ENCODE data around the gene MAP3K5. TPM values are rescaled to one million over a fixed set of nuclear protein-coding genes. Genes with fewer than 3 reads are reported as not detected.
"Not testable (repeated sequence)": the region's sequence is repeated elsewhere in the genome, so short reads cannot be mapped to it uniquely, and the experiment has no call there.

The MAP3K5 gene
- total RNA-seq, 2 donors from 2014 or later, result 8.7 to 9.0 TPM

DNA sequence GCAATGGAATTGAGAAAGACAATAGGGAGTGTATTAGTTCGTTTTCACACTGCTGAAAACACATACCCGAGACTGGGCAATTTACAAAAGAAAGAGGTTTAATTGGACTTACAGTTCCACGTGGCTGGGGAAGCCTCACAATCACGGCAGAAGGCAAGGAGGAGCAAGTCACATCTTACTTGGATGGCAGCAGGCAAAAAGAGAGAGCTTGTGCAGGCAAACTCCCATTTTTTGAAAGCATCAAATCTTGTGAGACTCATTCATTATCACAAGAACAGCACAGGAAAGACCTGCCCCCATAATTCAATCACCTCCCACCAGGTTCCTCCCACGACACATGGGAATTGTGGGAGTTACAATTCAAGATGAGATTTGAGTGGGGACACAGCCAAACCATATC is 208.0 kb downstream of the MAP3K5 start:
- DNase-seq (ENCODE audit: low spot score in 2 of 2); H3K9me3 Mint-ChIP-seq; ATAC-seq: not testable (repeated sequence)
- peak overlapping the region in 1 of 2 donors; percentile 4 for H3K27ac Mint-ChIP-seq
- peaks cover 8 to 21% of the 10 kb centered on the region in 2 donors for H3K36me3 Mint-ChIP-seq

DNA sequence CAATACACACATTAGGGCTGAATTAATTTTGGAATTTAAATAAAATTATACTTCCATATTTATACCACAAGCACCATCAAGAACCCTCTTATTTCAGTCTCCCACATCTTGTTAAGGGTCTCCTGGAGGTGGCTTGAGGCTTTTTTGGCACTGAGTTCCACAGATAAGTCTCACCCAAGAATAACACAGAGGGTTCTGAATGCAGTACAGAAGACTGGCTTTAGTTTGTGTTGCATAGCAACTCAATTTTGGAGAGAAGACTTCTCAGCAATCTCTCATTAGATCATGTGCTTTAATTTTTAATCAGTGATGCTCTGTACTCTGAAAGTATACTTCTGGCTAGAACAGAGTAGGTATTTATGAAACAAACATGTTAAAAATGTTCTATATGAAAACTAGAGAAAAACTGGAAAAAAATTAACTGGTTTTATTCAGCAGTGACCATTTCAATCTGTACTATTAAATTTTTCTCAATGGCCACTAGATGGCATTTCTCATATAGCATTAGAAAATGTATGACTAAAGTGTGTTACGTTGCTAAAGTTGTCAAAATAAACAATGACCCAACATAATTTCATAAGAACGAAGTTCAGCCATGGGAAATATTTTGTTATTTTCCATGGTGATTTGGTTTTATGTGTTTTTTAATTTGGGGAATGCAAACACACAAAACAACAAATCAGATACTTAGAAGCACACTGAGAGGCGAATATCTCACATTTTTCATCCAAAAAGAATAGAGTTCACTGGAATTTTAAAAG is 209.4 kb downstream of the MAP3K5 start:
- Mint-ChIP-seq H3K27ac (peak overlapping the region in 1 of 2 donors; percentile 63), H3K36me3 (peaks cover 0 to 22% of the 10 kb centered on the region in 2 donors), H3K9me3 (no peaks in the 10 kb centered on the region)
- ATAC-seq (no peak), DNase-seq (ENCODE audit: low spot score in 2 of 2) (no peak)

DNA sequence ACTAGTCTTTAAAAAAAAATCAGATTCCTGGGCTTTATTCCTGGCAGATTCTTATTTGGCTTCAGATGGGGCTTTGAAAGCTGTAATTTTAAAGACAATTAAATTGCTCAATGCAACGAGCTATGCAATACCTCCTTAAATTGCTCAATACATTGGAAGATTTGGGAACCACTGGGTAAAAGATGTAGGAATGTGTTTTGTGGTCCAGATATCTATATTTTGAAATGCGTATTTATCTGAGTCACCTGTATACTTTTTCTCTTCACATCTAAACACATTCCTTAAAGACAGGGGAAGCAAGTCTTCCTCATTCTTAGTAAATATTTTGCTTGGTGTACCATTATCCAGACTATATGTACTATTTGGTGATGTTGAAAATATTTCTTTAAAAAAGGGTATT is 212.5 kb downstream of the MAP3K5 start:
- no peak overlapping the region for H3K27ac Mint-ChIP-seq
- no peaks in the 10 kb centered on the region for H3K9me3 Mint-ChIP-seq
- DNase-seq (ENCODE audit: low spot score in 2 of 2) (no peak), ATAC-seq (no peak)
- peaks cover 0 to 30% of the 10 kb centered on the region in 2 donors for H3K36me3 Mint-ChIP-seq

GRCh38 chr6:136576821-136577220 is 215.5 kb downstream of the MAP3K5 start:
- ATAC-seq, result no peak
- Mint-ChIP-seq H3K36me3 (peaks cover 16 to 29% of the 10 kb centered on the region in 2 donors), H3K9me3 (peaks cover 2 to 11% of the 10 kb centered on the region in 2 donors)

DNA sequence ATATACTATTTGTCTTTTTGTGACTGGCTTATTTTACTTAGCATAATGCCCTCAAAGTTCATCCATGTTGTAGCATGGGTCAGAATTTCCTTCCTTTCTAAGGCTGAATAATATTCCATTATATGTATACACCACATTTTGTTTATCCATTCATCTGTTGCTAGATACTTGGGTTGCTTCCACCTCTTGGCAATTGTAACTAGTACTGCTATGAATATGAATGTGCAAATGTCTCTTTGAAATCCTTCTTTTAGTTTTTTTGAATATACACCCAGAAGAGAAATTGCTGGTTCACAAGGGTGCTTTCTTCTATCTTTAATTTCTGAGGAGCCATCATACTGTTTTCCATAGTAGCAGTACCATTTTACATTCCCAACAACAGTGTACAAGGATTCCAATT is 220.8 kb downstream of the MAP3K5 start:
- DNase-seq (ENCODE audit: low spot score in 2 of 2) (no peak), ATAC-seq (no peak)
- Mint-ChIP-seq H3K36me3 (peaks cover 23 to 31% of the 10 kb centered on the region in 2 donors), H3K27ac (no peak overlapping the region), H3K9me3 (peaks cover 11 to 22% of the 10 kb centered on the region in 2 donors)

More at GRCh38 chr6:136576821-136577220, 215.5 kb downstream of the MAP3K5 start:
- no peak overlapping the region for H3K27ac Mint-ChIP-seq
- DNase-seq (ENCODE audit: low spot score in 2 of 2), result no peak

- Mint-ChIP-seq H3K36me3 (peaks cover 24 to 31% of the 10 kb centered on the region in 2 donors), H3K27ac (peak overlapping the region in 1 of 2 donors; percentile 26), H3K9me3 (peaks cover 11 to 22% of the 10 kb centered on the region in 2 donors)
- DNase-seq (ENCODE audit: low spot score in 2 of 2) (no peak), ATAC-seq (no peak)
Observed at GRCh38 chr6:136571065-136571464, 221.2 kb downstream of the MAP3K5 start.

DNA sequence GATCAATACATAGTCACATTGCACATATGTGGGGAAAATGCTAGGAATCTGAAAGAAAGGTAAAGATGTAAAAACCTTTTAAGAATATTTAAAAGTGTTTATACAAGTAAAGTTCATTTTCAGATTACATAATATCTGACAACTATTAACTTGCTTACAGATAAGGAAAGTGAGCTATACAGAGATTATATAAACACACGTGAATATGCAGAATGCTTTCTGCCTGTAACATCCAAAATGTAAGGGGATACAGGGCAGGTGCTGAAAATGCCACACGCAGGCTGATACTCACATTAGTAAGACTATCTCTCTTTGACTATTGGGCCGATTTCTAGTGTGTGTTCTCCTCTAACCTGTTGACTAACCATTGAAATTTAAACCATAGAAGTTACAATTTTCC is 224.1 kb downstream of the MAP3K5 start:
- DNase-seq (ENCODE audit: low spot score in 2 of 2) (no peak), ATAC-seq (no peak)
- Mint-ChIP-seq H3K9me3 (peaks cover 11 to 18% of the 10 kb centered on the region in 2 donors), H3K27ac (no peak overlapping the region), H3K36me3 (peaks cover 23 to 24% of the 10 kb centered on the region in 2 donors)

DNA sequence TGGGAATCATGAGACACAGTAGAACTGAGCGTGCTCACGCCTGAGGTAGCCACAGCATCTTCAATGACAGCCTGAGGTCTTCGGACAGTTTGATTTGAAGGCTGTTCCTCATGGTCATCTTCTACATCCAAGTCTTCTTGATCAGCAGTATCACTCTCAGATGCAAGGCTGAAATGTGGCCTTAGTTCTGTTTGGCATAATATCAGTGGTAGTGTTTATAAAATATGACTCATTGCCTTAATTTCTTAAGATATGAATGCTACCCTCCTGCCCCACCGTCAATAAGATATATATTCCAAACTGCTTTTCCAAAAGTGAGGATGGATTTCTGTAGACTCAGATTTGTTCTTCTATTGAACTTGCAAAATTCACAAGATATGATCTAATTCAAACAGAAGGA is 224.6 kb downstream of the MAP3K5 start:
- Mint-ChIP-seq H3K36me3 (peaks cover 19 to 23% of the 10 kb centered on the region in 2 donors), H3K9me3 (peaks cover 11 to 14% of the 10 kb centered on the region in 2 donors), H3K27ac (no peak overlapping the region)
- ATAC-seq, result no peak
- DNase-seq (ENCODE audit: low spot score in 2 of 2), result no peak

- ATAC-seq (no peak), DNase-seq (ENCODE audit: low spot score in 2 of 2) (no peak)
- Mint-ChIP-seq H3K9me3 (peaks cover 10 to 11% of the 10 kb centered on the region in 2 donors), H3K36me3 (peaks cover 15 to 21% of the 10 kb centered on the region in 2 donors), H3K27ac (no peak overlapping the region)
Observed at GRCh38 chr6:136566851-136567250, 225.4 kb downstream of the MAP3K5 start.

DNA sequence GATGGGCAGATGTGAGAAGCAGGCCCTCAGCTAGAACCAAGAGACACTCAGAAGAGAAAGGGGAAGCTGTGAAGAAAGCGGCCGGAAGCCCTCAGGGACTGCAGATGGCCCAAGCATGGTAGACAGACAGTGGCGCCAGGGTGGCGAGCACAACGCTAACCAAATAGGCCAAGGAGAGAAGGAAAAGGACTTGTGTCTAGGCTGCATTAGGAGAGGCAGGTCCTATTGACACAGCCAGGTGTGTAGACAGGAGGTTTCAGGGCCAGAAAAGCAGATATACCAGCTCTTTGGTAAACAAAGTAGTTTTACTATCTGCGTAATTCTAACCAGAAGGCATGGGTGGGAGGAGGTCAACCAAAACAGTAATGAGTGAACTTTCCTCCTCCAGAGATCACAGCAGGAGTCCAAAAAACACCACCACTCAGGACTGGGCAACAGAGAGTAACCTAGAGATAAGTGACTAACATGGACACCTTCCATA is 226.2 kb downstream of the MAP3K5 start:
- no peak for ATAC-seq
- Mint-ChIP-seq H3K9me3 (peaks cover 3% of the 10 kb centered on the region in 2 donors), H3K36me3 (peaks cover 7 to 19% of the 10 kb centered on the region in 2 donors), H3K27ac (peak overlapping the region in 1 of 2 donors; percentile 18)
- DNase-seq (ENCODE audit: low spot score in 2 of 2), result no peak

- peaks cover 0 to 12% of the 10 kb centered on the region in 2 donors for H3K36me3 Mint-ChIP-seq
- DNase-seq (ENCODE audit: low spot score in 2 of 2) (no peak), ATAC-seq (no peak)
- H3K9me3 Mint-ChIP-seq, result no peaks in the 10 kb centered on the region
- no peak overlapping the region for H3K27ac Mint-ChIP-seq
Observed at GRCh38 chr6:136564180-136564579, 228.1 kb downstream of the MAP3K5 start.

DNA sequence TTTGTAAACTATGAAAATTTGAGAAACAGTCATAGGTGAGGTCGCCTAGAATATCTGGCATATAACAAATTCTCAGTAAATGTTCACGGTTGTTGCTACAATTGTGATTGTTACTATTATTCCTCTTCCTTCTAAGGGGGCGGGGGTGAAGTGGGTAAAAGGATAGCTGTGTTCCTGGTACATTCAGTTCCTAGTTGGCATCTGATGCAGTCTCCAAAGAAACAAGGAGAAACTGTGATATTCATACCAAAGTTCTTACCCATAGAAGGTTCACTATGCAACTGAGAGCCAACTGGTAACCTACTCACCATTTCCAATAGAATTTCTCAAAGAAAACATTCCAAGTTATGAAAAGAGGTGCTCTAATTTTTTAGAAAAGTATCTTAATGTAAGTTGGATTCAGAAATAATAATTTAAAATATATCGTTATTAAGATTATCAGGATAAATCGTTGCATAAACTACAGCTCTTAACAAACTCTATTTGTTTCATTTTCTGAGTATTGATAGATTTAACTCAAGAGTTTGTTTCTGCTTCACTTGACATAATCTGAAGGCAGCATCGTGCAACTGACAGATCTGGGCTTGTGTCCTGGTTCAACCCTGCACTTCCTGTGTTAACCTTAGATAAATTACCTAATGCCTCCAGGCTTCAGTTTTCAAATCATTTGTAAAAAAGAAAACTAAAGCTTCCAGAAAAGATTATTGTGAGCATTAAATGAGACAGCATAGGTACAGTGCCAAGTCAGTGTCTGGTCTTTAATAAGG is 228.7 kb downstream of the MAP3K5 start:
- DNase-seq (ENCODE audit: low spot score in 2 of 2), result no peak
- Mint-ChIP-seq H3K9me3 (no peaks in the 10 kb centered on the region), H3K27ac (no peak overlapping the region), H3K36me3 (peaks cover 0 to 12% of the 10 kb centered on the region in 2 donors)
- no peak for ATAC-seq

DNA sequence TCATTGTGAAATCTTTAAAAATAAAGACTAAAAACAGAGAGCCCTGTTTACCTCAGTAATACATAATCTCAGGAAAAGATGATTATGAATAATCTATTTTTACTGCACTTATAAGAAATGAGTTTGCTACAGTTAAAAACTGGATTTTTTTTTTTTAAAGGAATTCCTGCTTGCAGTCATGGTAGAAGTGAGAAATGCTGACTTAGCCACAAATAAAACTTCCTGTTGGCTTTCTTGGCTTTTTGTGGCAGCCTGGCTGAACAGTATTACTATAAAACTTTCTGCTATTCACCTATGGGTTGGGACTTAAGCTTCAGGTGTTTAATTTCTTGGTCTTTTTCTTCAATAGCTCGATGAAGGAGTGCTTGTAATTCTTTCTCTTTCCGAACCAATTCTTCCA is 230.1 kb downstream of the MAP3K5 start:
- no peaks in the 10 kb centered on the region for H3K9me3 Mint-ChIP-seq

GRCh38 chr6:136553166-136553787 is 239.0 kb downstream of the MAP3K5 start:
- H3K36me3 Mint-ChIP-seq, result peaks cover 6 to 9% of the 10 kb centered on the region in 2 donors
- H3K9me3 Mint-ChIP-seq, result no peaks in the 10 kb centered on the region
- DNase-seq (ENCODE audit: low spot score in 2 of 2) (no peak), ATAC-seq (no peak)
- no peak overlapping the region for H3K27ac Mint-ChIP-seq

More for the DNA sequence above, 230.1 kb downstream of the MAP3K5 start:
- Mint-ChIP-seq H3K36me3 (peaks cover 6 to 19% of the 10 kb centered on the region in 2 donors), H3K27ac (no peak overlapping the region)
- DNase-seq (ENCODE audit: low spot score in 2 of 2) (no peak), ATAC-seq (no peak)

- DNase-seq (ENCODE audit: low spot score in 2 of 2) (no peak), ATAC-seq (no peak)
- H3K36me3 Mint-ChIP-seq, result peaks cover 0 to under 1% of the 10 kb centered on the region in 2 donors
- no peaks in the 10 kb centered on the region for H3K9me3 Mint-ChIP-seq
- H3K27ac Mint-ChIP-seq, result no peak overlapping the region
Observed at GRCh38 chr6:136552054-136552453, 240.2 kb downstream of the MAP3K5 start.

- DNase-seq (ENCODE audit: low spot score in 2 of 2) (no peak), ATAC-seq (no peak)
- Mint-ChIP-seq H3K27ac (no peak overlapping the region), H3K9me3 (no peaks in the 10 kb centered on the region), H3K36me3 (no peaks in the 10 kb centered on the region)
Observed at GRCh38 chr6:136551103-136551502, 241.2 kb downstream of the MAP3K5 start.
